ENCODE measurements around the gene ACOT8. TPM values are rescaled to one million over a fixed set of nuclear protein-coding genes. Genes with fewer than 3 reads are reported as not detected.

The ACOT8 gene
- total and polyA plus RNA-seq, 10 of the 15 experiments (the other 5 are each of a cell fraction or from before 2014, with no cell fraction given) = 5.1 to 47.9 (median 31.8) TPM

GRCh38 chr20:45857114-45857881 lies at the start of gene ACOT8, which contains the start of gene ZSWIM3 (continued):
- TF ChIP-seq MAX (IDR thresholded peaks at IDR 0.05; ENCODE audit: low read depth, low read length) (0 out of 2 replicates have a peak, but pooled peaks have one; percentile 15), RAD21 (IDR thresholded peaks at IDR 0.05; ENCODE audit: insufficient read depth, low read depth, low read length) (no peak), ZNF207 (IDR thresholded peaks at IDR 0.05; ENCODE audit: borderline replicate concordance) (no peak), ZNF217 (IDR thresholded peaks at IDR 0.05) (no peak), JUNB (IDR thresholded peaks at IDR 0.05) (no peak), IRF5 (IDR thresholded peaks at IDR 0.05; ENCODE audit: borderline replicate concordance) (no peak), RUNX3 (IDR thresholded peaks at IDR 0.05; ENCODE audit: low read length) (peak; percentile 20), BCL3 (IDR thresholded peaks at IDR 0.05; ENCODE audit: borderline replicate concordance, insufficient read depth, low read depth, low read length, poor library complexity, severe bottlenecking) (no peak), RBBP5 (conservative IDR thresholded peaks at IDR 0.05) (no peak), SMARCA5 (IDR thresholded peaks at IDR 0.05) (no peak; the same call in 1 of the 2 replicates), MYB (IDR thresholded peaks at IDR 0.05; ENCODE audit: borderline replicate concordance, low read depth, low read length) (no peak), YY1 (IDR thresholded peaks at IDR 0.05; ENCODE audit: low read depth, low read length) (no peak; the same call in 1 of the 2 replicates), STAT3 (IDR thresholded peaks at IDR 0.05; ENCODE audit: low read depth, low read length) (no peak), IKZF2 (IDR thresholded peaks at IDR 0.05) (peak in 1 of 2 experiments; percentile 70; a peak in 2 of 4 replicates), SUZ12 (IDR thresholded peaks at IDR 0.05; ENCODE audit: unreplicated experiment) (no peak), ZNF274 (IDR thresholded peaks at IDR 0.05; ENCODE audit: insufficient read depth, insufficient read length) (no peak), EED (IDR thresholded peaks at IDR 0.05; ENCODE audit: low read depth) (no peak), MTA2 (IDR thresholded peaks at IDR 0.05; ENCODE audit: low read depth) (peak; percentile 85), SP1 (IDR thresholded peaks at IDR 0.05; ENCODE audit: low read depth, low read length) (peak; percentile 100), E2F8 (IDR thresholded peaks at IDR 0.05; ENCODE audit: low read depth, partially characterized antibody) (peak; percentile 87), PRDM15 (CRISPR knock-in tag; IDR thresholded peaks at IDR 0.05) (no peak), SIX5 (IDR thresholded peaks at IDR 0.05; ENCODE audit: low read depth, low read length, severe bottlenecking) (no peak)

Measured in GM12878 (cell line).